SK-N-MC (cell line): ENCODE measurements around the gene GRK3.

Experiments
- EZH2 ChIP-seq: fragments of 200-600 bp; sonication (generic); IDR thresholded peaks from one replicate; pipeline ENCODE4 v1.6.1; 2017; ENCODE audit warnings: antibody characterized with exemption
- POLR2AphosphoS5 ChIP-seq: IDR thresholded peaks from 2 replicates; pipeline ENCODE4 v1.6.1; 2012; ENCODE audit warnings: mild to moderate bottlenecking, low read depth, low read length, borderline replicate concordance

DNA sequence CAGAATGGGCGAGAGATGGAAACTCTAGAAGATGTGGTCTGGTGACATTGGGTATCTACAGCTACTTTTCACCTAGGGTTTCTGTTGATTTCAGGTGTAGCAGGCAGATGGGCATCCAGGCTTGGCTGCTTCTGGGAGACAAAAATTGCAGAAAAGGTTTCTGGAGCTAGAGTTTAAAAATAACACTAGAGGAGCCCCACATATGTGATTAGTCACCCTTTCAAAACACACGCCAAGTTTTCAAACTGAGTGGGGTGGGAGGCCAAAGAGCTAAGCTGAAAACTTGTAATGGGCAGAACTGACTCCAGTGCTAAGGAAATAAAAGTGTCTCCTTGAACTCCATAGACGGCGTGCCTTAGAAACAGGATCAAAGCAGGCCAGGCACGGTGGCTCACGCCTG, 80.8 kb downstream of the GRK3 start:
- TF ChIP-seq POLR2AphosphoS5 (no peak), EZH2 (no peak)
